Spleen (tissue), 11 donors: ENCODE measurements around the gene C11orf91. TPM values are rescaled to one million over a fixed set of nuclear protein-coding genes. Genes with fewer than 3 reads are reported as not detected.

Experiments used
- DNase-seq: peaks from one replicate; pipeline ENCODE4 v3.0.0-alpha.2; 2020
- H3K27ac ChIP-seq, 8 donors: fragments of 200-600 bp; sonication (generic) in 7 of 8; 1 replicate in 4 of 8; 2 replicates in 4 of 8; pipeline versions ENCODE4 v1.5.0 to v1.8.0; 2016 to 2021; ENCODE audit warnings: inconsistent platforms in 4 of 8, mild to moderate bottlenecking in 4 of 8, moderate library complexity in 1 of 8
- H3K27me3 ChIP-seq, 7 donors: fragments of 200-600 bp; sonication (generic) in 6 of 7; replicated peaks in 1 of 7; 1 replicate in 4 of 7; 2 replicates in 3 of 7; pipeline versions ENCODE4 v1.5.0 to v1.8.0; 2016 to 2021; ENCODE audit warnings: inconsistent platforms in 3 of 7, mild to moderate bottlenecking in 1 of 7
- H3K36me3 ChIP-seq, 6 donors: fragments of 200-600 bp; sonication (generic) in 5 of 6; 1 replicate in 4 of 6; 2 replicates in 2 of 6; pipeline versions ENCODE4 v1.5.0 to v1.8.0; 2016 to 2021; ENCODE audit warnings: inconsistent platforms in 2 of 6
- H3K4me1 ChIP-seq, 6 donors: fragments of 200-600 bp; sonication (generic) in 5 of 6; 1 replicate in 3 of 6; 2 replicates in 3 of 6; pipeline versions ENCODE4 v1.5.0 to v1.8.0; 2016 to 2021; ENCODE audit warnings: inconsistent platforms in 3 of 6
- H3K4me3 ChIP-seq, 8 donors: fragments of 200-600 bp; sonication (generic) in 7 of 8; 1 replicate in 4 of 8; 2 replicates in 4 of 8; pipeline versions ENCODE4 v1.5.0 to v1.8.0; 2016 to 2021; ENCODE audit warnings: inconsistent platforms in 4 of 8, mild to moderate bottlenecking in 4 of 8, moderate library complexity in 2 of 8
- H3K9me3 ChIP-seq, 8 donors: fragments of 200-600 bp; sonication (generic) in 7 of 8; 1 replicate in 4 of 8; 2 replicates in 4 of 8; pipeline versions ENCODE4 v1.5.0 to v1.8.0; 2016 to 2021; ENCODE audit warnings: inconsistent platforms in 4 of 8
- CTCF ChIP-seq, 11 experiments: fragments of 200-600 bp in 7 of 11; fragments of 450-650 bp in 4 of 11; sonication (generic) in 4 of 11; IDR thresholded peaks in 8 of 11; conservative IDR thresholded peaks in 3 of 11; 1 replicate in 7 of 11; 2 replicates in 4 of 11; pipeline versions ENCODE4 v1.4.0 to v1.8.0; 2016 to 2021; ENCODE audit warnings: antibody characterized with exemption in 11 of 11, inconsistent platforms in 4 of 11, mild to moderate bottlenecking in 1 of 11
- POLR2A ChIP-seq, 3 donors: fragments of 450-650 bp; IDR thresholded peaks; one replicate each; pipeline ENCODE4 v1.5.1; 2017; ENCODE audit warnings: antibody characterized with exemption in 3 of 3, mild to moderate bottlenecking in 1 of 3
- POLR2AphosphoS5 ChIP-seq, 3 donors: sonication (generic); formaldehyde crosslinking; IDR thresholded peaks; one replicate each; pipeline ENCODE4 v1.5.1; 2017; ENCODE audit warnings: antibody characterized with exemption in 3 of 3
- WGBS, 5 donors: extraction: QIAGEN DNeasy Blood & Tissue Kit in 3 of 5; methylation state at CpG; one replicate each; pipeline versions ENCODE4 v1.1.5 to v1.1.7; 2013 to 2018; 5-methylcytosine and 5-hydroxymethylcytosine counted together
- intact Hi-C: fragments of 100-400 bp; cut with DNase I; formaldehyde crosslinking; loops from one replicate; pipeline ENCODE4 v1.15.0; 2023; ENCODE audit warnings: low total_unique reads
- polyA plus RNA-seq, 3 donors: library from polyadenylated mRNA; stranded (reverse); fragments of 200-250 nt; gene quantifications; one replicate each; pipeline ENCODE4 v1.2.1, GENCODE V29; 2013
- total RNA-seq, 7 donors: library from RNA; depleted of rRNA in 3 of 7; stranded (reverse); fragments of >200 nt in 3 of 7; fragmentation: NEBNext Ultra II Directional in 4 of 7; extraction: Animal tissue kit (Norgen Biotek cat#: 25700) in 4 of 7; gene quantifications; one replicate each; pipeline versions ENCODE4 v1.1.0 to v1.2.1, GENCODE V29; 2016 to 2021
- donor health status: healthy with polysubstance abuse.
- donor health status: DM: no; HTN: no; CAD: no; lungs with moderate emphysema.
- donor health status: DM: no; HTN: no; CAD: no.
- donor health status: Bipolar disorder and iron deficiency.
- donor health status: healthy.
- donor health status: DM: no; HTN: no; CAD: no.
- donor health status: DM: yes; HTN: yes; CAD: no.

Gene C11orf91
- total and polyA plus RNA-seq, 10 donors: 0.85 TPM; not detected in 9

- peaks cover 0 to 6% (median 0%) of the 10 kb centered on the region in 7 donors for H3K27me3 ChIP-seq
- no peak for DNase-seq
- no peak for TF ChIP-seq POLR2AphosphoS5 (IDR thresholded peaks at IDR 0.05)
- TF ChIP-seq CTCF (IDR thresholded peaks at IDR 0.05 in 8 of 11, conservative IDR thresholded peaks at IDR 0.05 in 3 of 11): no peak
- no peak for TF ChIP-seq POLR2A (IDR thresholded peaks at IDR 0.05)
- no peak overlapping the region for H3K4me3 ChIP-seq
- no peaks in the 10 kb centered on the region for H3K9me3 ChIP-seq
- intact Hi-C loops: no loop called here
- WGBS, 5 donors: 81 to 91% (median 84%) methylated on average over 3 of the region's 3 CpGs
- no peak overlapping the region for H3K27ac ChIP-seq
- peaks cover 8 to 38% (median 23%) of the 10 kb centered on the region in 6 donors for H3K4me1 ChIP-seq
- no peaks in the 10 kb centered on the region for H3K36me3 ChIP-seq
Measured at GRCh38 chr11:33697997-33698396, 2.6 kb downstream of the C11orf91 start.

GRCh38 chr11:33696931-33697638 lies 3.5 kb downstream of the C11orf91 start:
- WGBS, 5 donors: 84 to 92% (median 85%) methylated on average over 6 of the region's 6 CpGs

GRCh38 chr11:33696411-33696810 lies 4.2 kb downstream of the C11orf91 start:
- H3K27me3 ChIP-seq: peaks cover 0 to 6% (median 0%) of the 10 kb centered on the region in 7 donors
- intact Hi-C loops: no loop called here
- H3K9me3 ChIP-seq: no peaks in the 10 kb centered on the region
- WGBS, 5 donors: 39 to 53% (median 42%) methylated on average over 5 of the region's 5 CpGs
- H3K27ac ChIP-seq: no peak overlapping the region
- H3K4me1 ChIP-seq: peaks cover 5 to 33% (median 18%) of the 10 kb centered on the region in 6 donors
- H3K36me3 ChIP-seq: no peaks in the 10 kb centered on the region
- H3K4me3 ChIP-seq: no peak overlapping the region
- TF ChIP-seq CTCF (IDR thresholded peaks at IDR 0.05 in 8 of 11, conservative IDR thresholded peaks at IDR 0.05 in 3 of 11) (no peak), POLR2A (IDR thresholded peaks at IDR 0.05) (no peak), POLR2AphosphoS5 (IDR thresholded peaks at IDR 0.05) (no peak)
- DNase-seq: no peak

More at GRCh38 chr11:33696931-33697638, 3.5 kb downstream of the C11orf91 start:
- Histone ChIP-seq H3K4me3 (no peak overlapping the region), H3K27me3 (peaks cover 0 to 6% (median 0%) of the 10 kb centered on the region in 7 donors), H3K27ac (no peak overlapping the region), H3K4me1 (peaks cover 8 to 38% (median 24%) of the 10 kb centered on the region in 6 donors), H3K36me3 (no peaks in the 10 kb centered on the region), H3K9me3 (no peaks in the 10 kb centered on the region)
- intact Hi-C loops: no loop called here
- DNase-seq: no peak
- no peak for TF ChIP-seq POLR2A (IDR thresholded peaks at IDR 0.05)

- intact Hi-C loops: no loop called here
- Histone ChIP-seq H3K27me3 (peaks cover 0 to 2% (median 0%) of the 10 kb centered on the region in 7 donors), H3K9me3 (no peaks in the 10 kb centered on the region), H3K27ac (no peak overlapping the region), H3K4me1 (peaks cover 0 to 33% (median 15%) of the 10 kb centered on the region in 6 donors), H3K36me3 (no peaks in the 10 kb centered on the region), H3K4me3 (no peak overlapping the region)
- DNase-seq: no peak
- TF ChIP-seq POLR2A (IDR thresholded peaks at IDR 0.05): no peak
- no peak for TF ChIP-seq CTCF (IDR thresholded peaks at IDR 0.05 in 8 of 11, conservative IDR thresholded peaks at IDR 0.05 in 3 of 11)
- TF ChIP-seq POLR2AphosphoS5 (IDR thresholded peaks at IDR 0.05): no peak
- WGBS, 5 donors: 83 to 97% (median 87%) methylated on average over 3 to 4 of the region's 4 CpGs
Measured at GRCh38 chr11:33695051-33695566, 5.5 kb downstream of the C11orf91 start.
